Retinal pigment epithelial cell (primary cell): ENCODE measurements around the gene CASKIN1.
"Not testable (repeated sequence)": the region's sequence is repeated elsewhere in the genome, so short reads cannot be mapped to it uniquely, and the experiment has no call there.

Experiments used
- DNase-seq: peaks from one replicate; pipeline ENCODE4 v3.0.0-alpha.2; 2010; ENCODE audit warnings: low read depth
- H3K4me3 ChIP-seq: 2 replicates; pipeline ENCODE4 v1.5.1; 2011; ENCODE audit warnings: mild to moderate bottlenecking, low read length, control low read depth, moderate library complexity

CASKIN1 gene

GRCh38 chr16:2129890-2130447 lies 66.4 kb downstream of the CASKIN1 start:
- DNase-seq, H3K4me3 ChIP-seq: not testable (repeated sequence)

GRCh38 chr16:2129251-2129650 lies 67.2 kb downstream of the CASKIN1 start:
- not testable (repeated sequence) for H3K4me3 ChIP-seq, DNase-seq

- DNase-seq, H3K4me3 ChIP-seq: not testable (repeated sequence)
These were observed 68.7 kb downstream of the CASKIN1 start for GRCh38 chr16:2127630-2128280.
